GM19468 (cell line): ENCODE results near the gene NEURL4.
"Not testable (repeated sequence)": the region's sequence is repeated elsewhere in the genome, so short reads cannot be mapped to it uniquely, and the experiment has no call there.

Experiments
- ATAC-seq: cut with Tn5 transposase; IDR thresholded peaks from one replicate; pipeline ENCODE4 v1.9.1; 2021; ENCODE audit warnings: mild to moderate bottlenecking, moderate library complexity, moderate number of reproducible peaks; ENCODE audit not compliant: unreplicated experiment; ENCODE audit errors: extremely low read depth

The NEURL4 gene

GRCh38 chr17:7328840-7329373, at the start of gene NEURL4:
Gene NEURL4 (minus strand): TSS chr17:7329335. CDS start chr17:7329312, 23 bp downstream.
- no peak for ATAC-seq

- ATAC-seq = no peak
Observed at GRCh38 chr17:7374353-7374752, 45.2 kb upstream of the NEURL4 start.

DNA sequence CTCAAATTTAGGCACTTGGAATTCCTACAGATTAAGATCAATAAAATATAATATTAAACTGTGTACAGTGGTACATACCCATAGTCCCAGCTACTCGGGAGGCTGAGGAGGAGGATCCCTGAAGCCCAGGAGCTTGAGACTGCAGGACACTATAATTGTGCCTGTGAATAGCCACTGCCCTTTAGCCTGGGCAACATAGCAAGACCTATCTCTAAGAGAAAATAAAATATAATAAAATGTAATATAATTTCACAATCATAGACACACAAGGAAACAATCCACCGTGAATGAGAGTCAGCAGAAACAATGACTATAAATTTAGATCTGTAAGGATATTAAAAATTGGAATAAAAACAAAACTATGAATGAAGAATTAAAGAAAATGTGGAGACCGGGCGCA, 41.7 kb upstream of the NEURL4 start:
- no peak for ATAC-seq

- no peak for ATAC-seq
Observed at GRCh38 chr17:7369825-7370224, 40.7 kb upstream of the NEURL4 start.

DNA sequence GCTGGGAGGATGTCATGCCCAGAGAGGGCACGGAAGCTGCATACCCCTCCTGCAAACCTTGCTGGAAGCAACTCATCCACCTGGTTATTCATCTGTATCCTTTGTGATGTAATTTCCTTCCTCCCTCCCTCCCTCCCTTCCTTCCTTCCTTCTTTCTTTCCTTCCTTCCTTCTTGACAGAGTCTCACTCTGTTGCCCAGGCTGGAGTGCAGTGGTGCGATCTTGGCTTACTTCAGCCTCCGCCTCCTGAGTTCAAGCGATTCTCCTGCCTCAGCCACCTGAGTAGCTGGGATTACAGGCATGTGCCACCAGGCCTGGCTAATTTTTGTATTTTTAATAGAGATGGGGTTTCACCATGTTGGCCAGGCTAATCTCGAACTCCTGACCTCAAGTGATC, 39.5 kb upstream of the NEURL4 start:
- ATAC-seq = not testable (repeated sequence)

GRCh38 chr17:7367918-7368598, 38.9 kb upstream of the NEURL4 start:
- ATAC-seq = no peak

- ATAC-seq = no peak
Observed at GRCh38 chr17:7367083-7367482, 37.9 kb upstream of the NEURL4 start.

- ATAC-seq = not testable (repeated sequence)
Observed at GRCh38 chr17:7365963-7366362, 36.8 kb upstream of the NEURL4 start.

- no peak for ATAC-seq
Observed at GRCh38 chr17:7363311-7363710, 34.2 kb upstream of the NEURL4 start.

DNA sequence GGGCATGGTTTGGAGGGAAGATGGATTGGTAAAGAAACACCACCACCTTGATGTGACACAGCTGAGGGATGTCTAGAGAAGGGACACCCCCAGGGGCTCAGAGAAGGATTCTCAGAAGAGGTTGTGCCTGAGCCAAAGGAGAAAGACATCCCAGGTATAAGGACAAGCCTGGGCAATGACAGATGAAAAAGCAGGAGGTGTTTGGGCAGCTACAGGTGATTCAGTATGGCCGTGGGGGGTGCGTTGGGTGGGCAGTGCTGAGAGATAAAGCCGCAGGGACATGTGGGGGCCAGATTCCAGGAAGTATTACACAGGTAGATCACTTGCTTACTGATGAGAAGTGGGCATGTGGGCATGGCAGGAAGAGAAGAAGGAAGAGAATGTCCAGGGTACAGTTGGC, 32.8 kb upstream of the NEURL4 start:
- no peak for ATAC-seq

DNA sequence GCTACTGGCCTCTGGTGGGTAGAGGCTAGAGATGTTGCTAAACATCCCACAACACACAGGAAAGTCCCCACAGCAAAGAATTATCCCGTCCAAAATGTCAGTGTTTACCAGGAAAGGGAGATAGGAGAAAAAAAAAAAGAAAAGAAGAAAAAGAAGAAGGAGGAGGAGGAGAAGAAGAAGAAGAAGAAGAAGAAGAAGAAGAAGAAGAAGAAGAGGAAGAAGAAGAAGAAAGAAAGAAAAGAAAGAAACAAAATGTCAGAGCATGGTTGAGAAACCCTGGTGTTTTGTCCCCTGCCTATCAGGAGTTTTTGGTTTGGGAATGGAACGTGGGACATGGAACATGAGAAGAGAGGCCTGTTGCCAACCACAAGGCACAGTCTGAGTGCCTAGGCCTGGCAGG, 28.2 kb upstream of the NEURL4 start:
- no peak for ATAC-seq

DNA sequence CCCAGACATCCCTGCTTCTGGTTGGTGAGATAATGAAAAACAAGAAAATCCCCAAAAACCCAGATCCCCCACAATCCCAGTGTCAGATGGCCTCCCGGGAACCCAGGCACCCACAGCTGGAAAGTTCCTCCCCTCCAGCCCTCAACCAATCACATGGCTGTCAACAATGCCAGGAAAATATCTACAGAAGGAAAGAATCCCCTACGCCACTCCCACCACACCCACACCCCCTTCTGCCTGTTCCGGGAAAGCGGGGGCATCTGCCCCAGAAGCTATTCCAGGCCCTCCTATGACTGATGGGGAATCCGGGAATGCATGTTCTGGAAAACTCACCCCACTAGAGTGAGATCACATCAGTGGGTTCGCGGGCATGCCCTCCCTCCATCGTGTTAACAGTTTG, 27.6 kb upstream of the NEURL4 start:
- no peak for ATAC-seq

- ATAC-seq = no peak
Observed at GRCh38 chr17:7356072-7356549, 27.0 kb upstream of the NEURL4 start.

GRCh38 chr17:7355573-7355972, 26.4 kb upstream of the NEURL4 start:
- no peak for ATAC-seq

- ATAC-seq = no peak
Observed at GRCh38 chr17:7355053-7355452, 25.9 kb upstream of the NEURL4 start, which contains the start of gene TMEM95. Gene TMEM95 (plus strand): TSS chr17:7355156. CDS start chr17:7355205, 49 bp downstream.

DNA sequence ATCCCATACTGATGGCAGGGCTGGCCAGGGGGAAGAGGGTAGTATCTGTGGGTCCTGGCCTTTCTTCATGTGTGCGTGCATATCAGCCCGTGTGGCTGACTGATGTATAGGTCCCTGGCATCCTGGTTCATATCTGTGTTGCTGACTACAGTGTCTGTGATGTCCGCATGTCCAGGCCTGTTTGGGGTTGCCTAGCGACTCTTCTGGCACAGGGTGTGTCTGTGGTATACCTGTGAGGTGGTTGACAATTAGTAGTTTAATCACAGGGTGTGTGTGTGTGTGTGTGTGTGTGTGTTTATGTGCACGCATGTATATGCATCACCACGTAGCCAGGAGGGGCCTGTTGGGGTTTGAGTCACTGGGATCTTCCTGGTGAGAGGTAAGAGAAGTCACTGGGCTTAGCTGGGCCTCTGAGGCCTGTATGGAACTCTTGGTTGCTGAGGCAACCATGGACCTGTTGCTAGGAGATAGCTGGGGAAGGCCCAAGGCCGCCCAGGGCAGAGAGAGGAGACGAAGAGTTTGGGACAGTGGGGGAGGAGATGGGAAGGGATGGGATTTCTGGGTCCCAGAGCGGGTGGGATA, 25.2 kb upstream of the NEURL4 start:
- no peak for ATAC-seq

DNA sequence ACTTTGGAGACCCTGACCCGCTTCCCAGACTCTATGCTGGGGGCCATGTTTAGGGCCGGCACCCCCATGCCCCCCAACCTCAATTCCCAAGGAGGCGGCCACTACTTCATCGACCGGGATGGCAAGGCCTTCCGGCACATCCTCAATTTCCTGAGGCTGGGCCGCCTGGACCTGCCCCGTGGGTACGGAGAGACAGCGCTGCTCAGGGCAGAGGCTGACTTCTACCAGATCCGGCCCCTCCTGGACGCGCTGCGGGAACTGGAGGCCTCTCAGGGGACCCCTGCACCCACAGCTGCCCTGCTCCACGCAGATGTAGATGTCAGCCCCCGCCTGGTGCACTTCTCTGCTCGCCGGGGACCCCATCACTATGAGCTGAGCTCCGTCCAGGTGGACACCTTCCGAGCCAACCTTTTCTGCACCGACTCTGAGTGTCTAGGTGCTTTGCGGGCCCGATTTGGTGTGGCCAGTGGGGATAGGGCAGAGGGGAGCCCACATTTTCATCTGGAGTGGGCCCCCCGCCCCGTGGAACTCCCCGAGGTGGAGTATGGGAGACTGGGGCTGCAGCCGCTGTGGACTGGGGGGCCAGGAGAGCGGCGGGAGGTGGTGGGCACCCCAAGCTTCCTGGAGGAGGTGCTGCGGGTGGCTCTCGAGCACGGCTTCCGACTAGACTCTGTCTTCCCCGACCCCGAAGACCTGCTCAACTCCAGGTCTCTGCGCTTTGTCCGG, 23.9 kb upstream of the NEURL4 start:
- no peak for ATAC-seq

GRCh38 chr17:7352503-7352889, 23.4 kb upstream of the NEURL4 start:
- ATAC-seq = no peak

DNA sequence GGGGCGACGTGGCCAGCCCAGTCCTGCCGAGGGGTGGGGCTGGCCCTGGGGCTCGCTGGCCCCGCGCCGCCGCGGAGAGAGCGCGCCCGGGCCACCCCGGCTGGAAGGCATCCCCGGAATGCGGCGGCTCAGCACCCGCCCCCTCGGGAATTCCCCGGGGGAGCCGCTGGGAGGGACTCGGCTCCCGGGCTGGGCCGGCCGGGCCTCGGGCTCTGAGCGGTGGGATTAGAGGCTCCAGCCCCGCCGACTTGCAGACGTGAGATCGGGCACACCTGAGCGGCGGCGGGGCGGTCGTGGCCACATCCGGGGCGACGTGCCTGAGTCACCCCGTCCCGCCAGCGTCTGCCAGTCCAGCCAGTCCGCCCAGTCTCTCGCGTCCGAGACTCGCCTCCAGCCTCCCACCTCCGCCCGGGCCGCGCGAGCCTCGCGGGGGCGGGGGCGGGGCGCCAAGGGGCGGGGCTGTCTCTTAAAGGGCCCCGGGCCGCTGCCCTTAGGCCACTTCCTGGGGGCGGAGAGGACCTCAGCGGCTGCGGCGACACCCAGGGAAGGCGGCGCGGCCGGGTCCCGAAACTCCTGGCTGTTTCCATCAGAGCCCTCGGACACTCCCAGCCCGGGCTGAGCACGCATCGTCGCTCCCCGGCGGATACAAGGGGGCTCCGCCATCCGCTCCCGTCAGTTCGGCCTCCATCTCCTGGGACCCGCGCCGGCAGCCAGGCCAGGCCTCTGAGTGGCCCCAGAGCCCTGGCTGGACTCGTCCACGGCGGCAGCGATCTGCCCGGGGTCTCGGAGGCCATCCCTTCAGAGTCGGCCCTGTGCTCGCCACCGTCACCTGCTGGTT, 22.7 kb upstream of the NEURL4 start, which contains the start of gene KCTD11:
Gene KCTD11 (plus strand): TSS at position 498 of the 838 bp plus-strand sequence.
- peak; percentile 21 for ATAC-seq
